ENCODE results near the gene CYLD. TPM values are rescaled to one million over a fixed set of nuclear protein-coding genes. Genes with fewer than 3 reads are reported as not detected.

CYLD gene
- total RNA-seq, 1 experiment from 2014 or later, result 12.5 TPM

- Histone ChIP-seq H2BK15ac (ENCODE audit: low read depth, low read length) (no peak overlapping the region), H3K9me3 (ENCODE audit: control insufficient read depth, low read depth, low read length) (no peaks in the 10 kb centered on the region), H3T11ph (ENCODE audit: low read length) (no peak overlapping the region), H4K91ac (ENCODE audit: insufficient read length, low read depth, low read length) (no peak overlapping the region), H4K5ac (ENCODE audit: insufficient read length, low read depth, low read length) (no peak overlapping the region), H3K79me2 (ENCODE audit: insufficient read depth, low read length) (no peaks in the 10 kb centered on the region), H3K4me1 (ENCODE audit: insufficient read depth, low read length) (no peaks in the 10 kb centered on the region), H3K4me2 (ENCODE audit: insufficient read depth, insufficient read length, low read length) (no peak overlapping the region), H4K20me1 (ENCODE audit: control insufficient read depth, insufficient read depth, insufficient read length) (no peaks in the 10 kb centered on the region), H2BK20ac (ENCODE audit: low read depth, low read length, poor library complexity, severe bottlenecking) (no peak overlapping the region), H3K9ac (ENCODE audit: extremely low read depth, insufficient read length, low read length) (no peak overlapping the region), H2AK5ac (ENCODE audit: insufficient read length, low read length) (no peak overlapping the region), H3K18ac (ENCODE audit: insufficient read length, low read depth, low read length) (no peak overlapping the region), H3K56ac (ENCODE audit: insufficient read length, low read depth, low read length) (no peak overlapping the region), H3K27ac (ENCODE audit: insufficient read length, low read depth, low read length) (no peak overlapping the region), H2BK5ac (ENCODE audit: insufficient read length, low read length) (no peak overlapping the region), H3K79me1 (ENCODE audit: insufficient read depth, low read depth, low read length, poor library complexity, severe bottlenecking) (no peaks in the 10 kb centered on the region), H4K8ac (replicated peaks; ENCODE audit: insufficient read length, low read depth, low read length) (no peak overlapping the region), H2BK12ac (ENCODE audit: insufficient read length, low read depth, low read length) (no peak overlapping the region), H3K27me3 (ENCODE audit: insufficient read depth, low read length) (no peaks in the 10 kb centered on the region), H3K23me2 (ENCODE audit: insufficient read length, low read depth, low read length, poor library complexity, severe bottlenecking) (no peaks in the 10 kb centered on the region), H2BK120ac (ENCODE audit: low read depth, low read length, poor library complexity, severe bottlenecking) (no peak overlapping the region), H3K4ac (ENCODE audit: low read depth, low read length) (no peak overlapping the region), H3K23ac (ENCODE audit: insufficient read length, low read depth, low read length) (no peak overlapping the region), H3K14ac (ENCODE audit: insufficient read depth, low read length) (no peak overlapping the region), H2AFZ (ENCODE audit: low read length) (no peak overlapping the region)
- no peak overlapping the region for H3K4me3 Mint-ChIP-seq
- H3K4me1 Mint-ChIP-seq, result peaks cover 2 to 3% of the 10 kb centered on the region in 2 experiments; a peak in 1 of 4 replicates
- no peak for TF ChIP-seq CTCF (conservative IDR thresholded peaks at IDR 0.05)
- H3K9me3 Mint-ChIP-seq, result no peaks in the 10 kb centered on the region
- H3K27me3 Mint-ChIP-seq (ENCODE audit: low read depth), result peaks cover under 1% of the 10 kb centered on the region
- WGBS (ENCODE audit: extremely low coverage, insufficient read length, low lambda C conversion rate), result no CpG with 5 or more reads among the region's 5 CpGs
- H3K27ac Mint-ChIP-seq, result no peak overlapping the region
- H3K36me3 Mint-ChIP-seq (ENCODE audit: insufficient read depth in 1 of 3, low read depth in 3 of 3), result no peaks in the 10 kb centered on the region
- no peak for DNase-seq
Measured at GRCh38 chr16:50820225-50820624, 78.3 kb downstream of the CYLD start.

All from H9 (cell line).